Stimulated activated CD8-positive, alpha-beta memory T cell treated with anti-CD3 and anti-CD28 coated beads, Interleukin-15, amount 100 ng/mL, for 1 hour (primary cell): ENCODE measurements around the gene ABCB10.
"Not testable (repeated sequence)": the region's sequence is repeated elsewhere in the genome, so short reads cannot be mapped to it uniquely, and the experiment has no call there.

Experiments
- DNase-seq: peaks from one replicate; pipeline ENCODE4 v3.0.0-alpha.2; 2020; ENCODE audit warnings: low read depth

Gene ABCB10

DNA sequence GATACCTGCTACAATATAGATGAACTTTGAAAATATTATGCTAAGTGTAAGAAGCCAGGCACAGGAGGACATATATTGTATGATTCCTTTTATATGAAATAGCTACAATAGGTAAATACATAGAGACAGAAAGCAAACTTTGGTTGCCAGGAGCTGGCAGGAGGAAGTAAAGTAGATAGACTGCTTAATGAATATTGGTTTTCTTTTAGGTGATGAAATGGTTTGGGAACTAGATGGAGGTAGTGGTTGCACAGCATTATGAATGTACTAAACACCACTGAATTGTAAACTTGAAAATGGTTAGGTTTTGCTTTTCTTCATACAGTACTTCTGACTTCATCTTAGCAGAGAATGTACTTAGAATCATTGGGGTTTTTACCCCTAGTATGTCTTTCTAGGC lies 21.5 kb downstream of the ABCB10 start:
- no peak for DNase-seq

GRCh38 chr1:229535230-229535629 lies 23.3 kb downstream of the ABCB10 start:
- no peak for DNase-seq

GRCh38 chr1:229531326-229531725 lies 27.2 kb downstream of the ABCB10 start:
- DNase-seq, result no peak

- DNase-seq, result no peak
Observed at GRCh38 chr1:229529639-229530038, 28.9 kb downstream of the ABCB10 start.

DNA sequence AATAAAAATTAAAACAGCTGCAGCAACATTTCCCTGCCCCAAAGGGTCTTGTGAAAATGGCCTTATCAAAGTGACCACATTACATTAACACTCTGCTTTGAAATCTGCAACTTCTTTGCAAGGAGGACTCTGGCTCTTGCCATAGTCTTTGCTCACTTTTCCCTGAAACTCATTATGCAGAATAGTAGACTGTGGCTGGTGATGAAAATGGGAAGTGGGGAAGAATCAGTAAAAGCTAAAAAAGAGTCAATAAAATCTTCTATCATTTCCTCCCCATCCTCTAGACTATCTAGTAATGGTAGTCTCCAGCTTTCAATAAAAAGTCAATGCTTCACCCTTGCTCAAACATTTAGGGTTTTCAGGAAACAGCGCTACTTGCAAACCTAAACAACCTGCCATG lies 31.8 kb downstream of the ABCB10 start:
- DNase-seq, result no peak

- DNase-seq, result no peak
Observed at GRCh38 chr1:229523052-229523451, 35.5 kb downstream of the ABCB10 start.

DNA sequence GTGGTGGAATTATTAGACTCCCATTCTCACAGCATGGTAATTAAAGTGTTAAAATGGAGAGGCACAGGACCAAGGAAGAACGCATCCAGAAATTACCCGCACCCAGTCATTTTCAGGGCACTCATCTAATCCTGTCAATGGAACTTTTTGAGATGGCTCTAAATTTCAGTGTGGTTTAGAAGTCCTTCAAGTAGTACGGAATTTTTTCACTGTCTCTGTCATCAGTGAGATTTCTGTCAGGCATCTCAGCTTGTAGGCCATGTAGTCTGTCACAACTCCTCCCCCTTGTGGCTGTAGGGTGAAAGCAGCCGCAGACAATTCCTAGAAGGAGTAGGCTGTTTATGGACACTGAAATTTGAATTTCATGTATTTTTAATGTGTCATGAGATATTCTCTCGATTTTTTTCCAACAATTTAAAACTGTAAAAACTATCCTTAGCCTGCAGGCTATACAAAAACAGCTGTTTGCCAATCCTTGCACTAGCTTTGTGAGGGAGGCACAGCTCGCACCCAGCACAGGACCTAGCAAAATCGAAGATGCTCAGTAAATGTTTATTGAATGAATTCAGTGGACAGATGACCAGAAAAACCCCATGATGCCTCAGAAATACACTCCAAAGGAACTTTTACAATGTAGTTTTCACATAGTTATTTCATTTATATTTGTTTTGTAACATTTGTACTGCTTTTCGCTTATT lies 43.8 kb downstream of the ABCB10 start:
- DNase-seq, result peak; percentile 24

DNA sequence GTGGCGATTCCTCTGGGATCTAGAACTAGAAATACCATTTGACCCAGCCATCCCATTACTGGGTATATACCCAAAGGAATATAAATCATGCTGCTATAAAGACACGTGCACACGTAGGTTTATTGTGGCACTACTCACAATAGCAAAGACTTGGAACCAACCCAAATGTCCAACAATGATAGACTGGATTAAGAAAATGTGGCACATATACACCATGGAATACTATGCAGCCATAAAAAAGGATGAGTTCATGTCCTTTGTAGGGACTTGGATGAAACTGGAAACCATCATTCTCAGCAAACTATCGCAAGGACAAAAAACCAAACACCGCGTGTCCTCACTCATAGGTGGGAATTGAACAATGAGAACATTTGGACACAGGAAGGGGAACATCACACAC lies 46.9 kb downstream of the ABCB10 start:
- DNase-seq, result not testable (repeated sequence)

DNA sequence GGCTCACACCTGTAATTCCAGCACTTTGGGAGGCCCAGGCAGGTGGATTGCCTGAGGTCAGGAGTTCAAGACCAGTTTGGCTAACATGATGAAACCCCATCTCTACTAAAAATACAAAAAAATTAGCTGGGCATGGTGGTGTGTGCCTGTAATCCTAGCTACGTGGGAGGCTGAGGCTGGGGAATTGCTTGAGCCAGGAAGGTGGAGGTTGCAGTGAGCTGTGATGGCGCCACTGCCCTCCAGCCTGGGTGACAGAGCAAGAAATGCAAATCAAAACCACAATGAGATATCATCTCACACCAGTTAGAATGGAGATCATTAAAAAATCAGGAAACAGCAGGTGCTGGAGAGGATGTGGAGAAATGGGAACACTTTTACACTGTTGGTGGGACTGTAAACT lies 47.3 kb downstream of the ABCB10 start:
- DNase-seq, result not testable (repeated sequence)

DNA sequence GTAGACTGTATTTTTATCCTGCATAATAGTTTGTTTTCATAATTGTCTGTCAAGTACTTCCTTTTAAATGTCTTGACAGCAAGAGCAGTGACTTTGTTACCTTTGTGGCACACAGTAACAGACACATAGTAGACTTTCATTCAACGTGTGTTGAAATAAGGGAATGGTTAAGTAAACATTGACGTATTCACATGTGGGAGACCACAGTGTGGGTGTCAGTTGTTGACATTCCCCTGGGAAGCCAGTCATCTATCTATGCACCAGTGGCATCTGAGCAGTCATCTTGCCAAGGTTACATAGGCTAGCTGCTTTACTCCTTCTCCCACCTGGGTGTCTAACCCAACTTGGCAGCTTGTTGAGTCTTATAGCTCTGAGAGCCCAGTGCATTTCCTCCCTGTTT lies 48.9 kb downstream of the ABCB10 start:
- no peak for DNase-seq

DNA sequence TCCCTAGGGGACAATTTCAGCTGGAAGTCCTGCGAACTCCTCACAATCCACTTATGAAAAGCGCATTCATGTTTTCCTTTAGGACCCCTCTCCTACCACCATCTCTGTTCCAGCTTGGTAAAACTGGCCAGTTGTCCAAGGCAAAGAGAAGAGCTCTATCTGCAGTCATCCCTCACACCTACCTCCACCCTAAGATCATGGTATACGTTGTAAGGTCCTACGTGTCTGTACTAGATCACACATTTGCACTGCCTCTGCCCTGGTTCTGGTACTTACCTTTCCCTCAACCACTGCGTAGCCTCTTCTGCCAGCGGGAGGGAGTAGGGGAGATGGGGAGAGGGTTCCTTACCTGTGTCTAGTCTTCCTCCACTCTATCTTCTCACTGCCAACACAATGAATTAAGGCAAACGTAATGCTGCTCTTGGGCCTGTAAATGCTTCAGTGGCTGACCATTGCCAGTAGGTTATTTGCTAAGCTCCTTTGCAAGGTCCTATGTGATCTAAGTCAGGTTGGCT lies 49.6 kb downstream of the ABCB10 start:
- no peak for DNase-seq

DNA sequence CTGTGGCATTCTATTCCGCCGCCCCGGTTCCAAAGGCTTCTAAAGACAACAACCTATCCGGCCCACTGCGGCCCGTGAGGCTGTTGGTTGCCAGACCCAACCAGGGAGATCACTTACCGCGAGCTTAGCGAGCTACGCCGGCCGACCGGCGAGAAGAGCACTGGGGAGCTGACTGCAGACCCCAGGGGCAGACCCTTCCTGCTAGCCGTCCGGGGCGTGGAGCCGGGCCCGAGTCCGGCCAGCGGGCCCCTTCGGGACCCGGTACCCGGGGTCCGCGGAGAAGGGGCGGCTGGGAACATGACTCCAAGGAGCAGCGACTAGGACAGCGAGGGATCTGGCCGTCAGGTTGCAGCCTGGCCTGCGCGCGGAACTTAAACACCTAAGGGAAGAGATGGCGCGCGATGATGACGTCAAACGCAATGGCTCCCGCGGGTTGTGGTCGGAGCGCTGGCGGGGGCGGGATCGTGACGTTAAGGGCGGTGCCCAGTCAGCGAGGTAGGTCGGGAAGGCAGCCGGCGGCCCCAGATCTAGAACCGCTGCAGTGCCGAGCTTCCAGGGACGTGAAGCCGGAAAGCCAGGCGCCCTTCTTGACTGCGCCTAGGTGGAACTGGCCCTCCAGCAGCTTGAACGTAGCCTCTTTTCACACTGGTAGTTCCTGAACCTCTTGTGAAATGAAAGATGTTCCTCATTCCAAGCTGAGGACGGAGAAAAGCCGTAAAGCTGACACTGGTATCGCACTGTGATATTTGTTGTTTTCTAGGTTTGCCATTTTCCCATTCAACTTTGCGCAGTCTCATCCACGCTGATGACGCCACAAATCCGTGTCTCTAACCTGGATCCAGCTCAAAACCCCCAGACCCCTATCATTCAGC lies 50.3 kb downstream of the ABCB10 start, which contains the start of gene NUP133:
Gene NUP133, minus strand, starts transcription at position 391 of the 872 bp plus-strand sequence. Its CDS starts 92 bp downstream, at position 299.
- peak; percentile 99 for DNase-seq

DNA sequence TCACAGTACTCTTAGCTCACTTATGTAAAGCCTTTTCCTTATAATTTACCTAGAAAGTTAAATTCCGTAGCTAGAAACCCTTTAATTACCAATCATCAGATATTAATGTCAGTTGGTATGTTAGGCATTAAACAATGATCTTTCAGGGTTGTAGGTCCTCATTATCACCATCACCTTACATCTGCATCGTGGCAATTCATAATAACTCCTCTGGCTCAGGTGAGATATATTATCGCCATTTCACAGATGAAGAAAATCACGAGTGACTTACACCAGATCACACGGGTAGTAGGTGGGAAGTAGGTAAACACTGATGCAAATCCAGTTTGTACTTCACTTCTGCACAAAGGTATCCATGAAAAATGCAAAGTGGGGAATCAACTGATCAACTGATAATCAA lies 51.0 kb downstream of the ABCB10 start:
- DNase-seq, result no peak

GRCh38 chr1:229506633-229507032 lies 51.9 kb downstream of the ABCB10 start:
- DNase-seq, result no peak

DNA sequence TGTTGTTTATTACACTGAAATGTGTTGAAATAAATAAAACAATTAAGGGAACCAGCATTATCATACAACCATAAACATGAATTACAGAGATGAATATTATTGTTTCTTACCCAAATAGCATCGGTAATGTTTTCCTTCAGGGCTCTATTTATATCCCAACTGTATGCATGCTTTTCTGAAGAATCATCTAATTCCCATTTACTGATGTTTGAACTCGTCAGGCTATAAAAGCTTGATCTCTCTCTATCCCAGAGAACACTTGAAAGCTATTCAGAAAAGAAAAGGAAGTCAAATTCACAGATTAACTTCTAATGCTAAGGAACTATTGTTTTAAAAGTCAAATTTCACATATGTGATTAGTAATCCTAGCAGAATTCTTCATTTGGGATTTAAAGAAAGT lies 62.7 kb downstream of the ABCB10 start:
- no peak for DNase-seq

GRCh38 chr1:229487181-229487580 lies 71.3 kb downstream of the ABCB10 start:
- DNase-seq, result no peak

DNA sequence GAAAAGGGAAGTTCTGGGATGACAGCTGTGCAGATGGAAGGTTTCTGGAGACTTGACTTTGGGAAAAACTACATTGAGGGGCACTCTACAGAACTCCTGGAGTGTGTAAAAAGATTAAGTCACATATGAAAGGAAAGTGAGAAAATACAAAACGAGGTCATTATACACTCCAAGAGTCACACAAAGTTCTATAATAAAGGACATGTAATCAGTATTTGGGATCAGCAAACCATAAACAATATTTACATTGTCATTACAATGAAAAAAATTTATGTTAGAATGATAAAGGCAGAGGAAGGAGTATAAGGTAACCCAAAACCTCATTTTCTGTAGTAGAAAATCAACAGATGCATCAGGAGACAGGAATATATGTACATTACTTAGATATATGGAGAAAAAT lies 73.2 kb downstream of the ABCB10 start:
- DNase-seq, result no peak

DNA sequence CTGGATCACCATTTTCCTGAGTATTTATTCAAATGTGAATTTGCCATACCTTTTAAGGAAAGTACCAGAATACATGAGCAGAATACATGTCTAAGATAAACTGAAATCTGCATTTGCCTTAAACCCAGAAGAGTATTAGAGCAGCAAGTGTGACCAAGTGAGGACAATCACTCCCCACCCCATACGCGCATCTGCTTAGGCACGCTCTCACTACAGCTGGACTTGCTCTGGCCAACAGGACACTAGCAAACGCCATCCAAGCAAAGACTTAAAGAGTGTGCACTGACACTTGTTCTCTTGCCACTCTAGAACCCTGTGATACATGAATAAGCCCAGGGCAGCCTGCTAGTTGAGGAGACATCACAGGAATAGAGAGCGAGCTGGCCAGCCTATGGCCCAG lies 76.0 kb downstream of the ABCB10 start:
- DNase-seq, result no peak

DNA sequence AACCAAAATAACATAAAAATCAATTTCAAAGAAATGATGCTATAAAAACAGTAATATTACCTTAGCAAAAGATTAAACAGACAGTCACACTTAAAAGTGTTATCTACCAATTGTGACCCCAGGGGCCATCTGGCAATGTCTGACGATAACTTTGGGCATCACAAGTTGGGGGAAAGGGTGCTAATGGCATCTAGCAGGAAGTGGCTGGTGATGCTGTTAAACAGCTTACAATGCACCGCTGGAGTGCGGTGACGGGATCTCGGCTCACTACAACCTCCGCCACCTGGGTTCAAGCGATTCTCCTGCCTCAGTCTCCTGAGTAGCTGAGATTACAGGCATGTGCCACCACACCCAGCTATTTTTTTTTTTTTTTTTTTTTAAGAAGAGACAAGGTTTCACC lies 78.0 kb downstream of the ABCB10 start:
- no peak for DNase-seq

GRCh38 chr1:229479660-229480399 lies 78.7 kb downstream of the ABCB10 start:
- DNase-seq, result no peak

DNA sequence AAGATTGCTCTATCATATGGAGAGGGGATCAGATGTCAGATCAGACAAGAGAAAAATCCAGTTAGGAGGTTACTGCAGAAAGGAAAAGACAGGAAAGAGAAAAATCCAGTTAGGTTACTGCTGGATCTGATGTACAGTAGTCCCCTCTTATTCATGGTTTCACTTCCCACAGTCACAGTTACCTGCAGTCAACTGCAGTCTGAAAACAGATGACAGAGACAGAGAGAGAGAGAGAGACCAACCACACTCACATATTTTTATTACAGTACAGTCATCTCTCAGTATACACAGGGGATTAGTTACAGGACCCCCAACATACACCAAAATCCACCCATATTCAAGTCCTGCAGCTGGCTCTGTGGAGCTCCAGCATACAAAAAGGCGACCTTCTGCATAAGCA lies 79.7 kb downstream of the ABCB10 start:
- DNase-seq, result no peak

DNA sequence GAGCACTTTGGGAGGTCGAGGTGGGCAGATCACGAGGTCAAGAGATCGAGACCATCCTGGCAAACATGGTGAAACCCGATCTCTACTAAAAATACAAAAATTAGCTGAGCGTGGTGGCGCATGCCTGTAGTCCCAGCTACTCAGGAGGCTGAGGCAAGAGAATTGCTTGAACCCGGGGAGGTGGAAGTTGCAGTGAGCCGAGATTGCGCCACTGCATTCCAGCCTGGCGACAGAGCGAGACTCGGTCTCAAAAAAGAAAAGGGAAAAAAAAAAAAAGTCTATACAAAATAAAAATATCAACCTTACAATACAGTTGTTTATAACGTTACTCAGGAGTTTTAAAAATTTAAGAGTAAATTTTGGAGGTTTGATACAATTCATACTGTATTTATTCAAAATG lies 82.6 kb downstream of the ABCB10 start:
- not testable (repeated sequence) for DNase-seq
